Measurements from ENCODE around the gene MIS12. TPM values are rescaled to one million over a fixed set of nuclear protein-coding genes. Genes with fewer than 3 reads are reported as not detected.
A peak's percentile ranks its signal among the peaks of the same experiment; 100 is the strongest.

Gene MIS12
- total RNA-seq, 2 donors from 2014 or later: 6.6 to 11.4 TPM

GRCh38 chr17:5468075-5468473, 18.3 kb upstream of the MIS12 start:
- H3K27ac ChIP-seq: peak overlapping the region; percentile 57 to 74
- no peaks in the 10 kb centered on the region for H3K27me3 ChIP-seq
- H3K36me3 ChIP-seq: peaks cover 15% of the 10 kb centered on the region
- H3K4me3 ChIP-seq: peak overlapping the region; percentile 83 to 88
- peaks cover 0 to 20% of the 10 kb centered on the region in 2 donors for H3K4me1 ChIP-seq
- TF ChIP-seq CTCF (IDR thresholded peaks at IDR 0.05): no peak
- H3K9me3 ChIP-seq: no peaks in the 10 kb centered on the region
- DNase-seq (ENCODE audit: low spot score): no peak

- no peak overlapping the region for H3K27ac ChIP-seq
- no peak for DNase-seq (ENCODE audit: low spot score)
- H3K27me3 ChIP-seq: no peaks in the 10 kb centered on the region
- TF ChIP-seq CTCF (IDR thresholded peaks at IDR 0.05): no peak
- no peak overlapping the region for H3K4me3 ChIP-seq
- peaks cover 55% of the 10 kb centered on the region for H3K36me3 ChIP-seq
- H3K9me3 ChIP-seq: no peaks in the 10 kb centered on the region
- H3K4me1 ChIP-seq: peaks cover 0 to 12% of the 10 kb centered on the region in 2 donors
Measured at GRCh38 chr17:5472511-5472910, 13.9 kb upstream of the MIS12 start.

GRCh38 chr17:5473906-5474305, 12.5 kb upstream of the MIS12 start:
- Histone ChIP-seq H3K27ac (no peak overlapping the region), H3K9me3 (no peaks in the 10 kb centered on the region), H3K36me3 (peaks cover 69% of the 10 kb centered on the region), H3K27me3 (no peaks in the 10 kb centered on the region), H3K4me3 (no peak overlapping the region), H3K4me1 (peaks cover 0 to 5% of the 10 kb centered on the region in 2 donors)
- TF ChIP-seq CTCF (IDR thresholded peaks at IDR 0.05): no peak
- no peak for DNase-seq (ENCODE audit: low spot score)

- DNase-seq (ENCODE audit: low spot score): no peak
- H3K27ac ChIP-seq: no peak overlapping the region
- no peaks in the 10 kb centered on the region for H3K9me3 ChIP-seq
- no peaks in the 10 kb centered on the region for H3K27me3 ChIP-seq
- peaks cover 83% of the 10 kb centered on the region for H3K36me3 ChIP-seq
- no peak overlapping the region for H3K4me3 ChIP-seq
- TF ChIP-seq CTCF (IDR thresholded peaks at IDR 0.05): no peak
- no peaks in the 10 kb centered on the region for H3K4me1 ChIP-seq
Measured at GRCh38 chr17:5478992-5479391, 7.4 kb upstream of the MIS12 start.

GRCh38 chr17:5480962-5481361, 5.4 kb upstream of the MIS12 start:
- no peak for TF ChIP-seq CTCF (IDR thresholded peaks at IDR 0.05)
- no peak for DNase-seq (ENCODE audit: low spot score)
- H3K36me3 ChIP-seq: peaks cover 68% of the 10 kb centered on the region
- peaks cover 0 to 15% of the 10 kb centered on the region in 2 donors for H3K4me1 ChIP-seq
- H3K27me3 ChIP-seq: no peaks in the 10 kb centered on the region
- no peak overlapping the region for H3K27ac ChIP-seq
- no peak overlapping the region for H3K4me3 ChIP-seq
- no peaks in the 10 kb centered on the region for H3K9me3 ChIP-seq

- Histone ChIP-seq H3K4me1 (peaks cover 0 to 15% of the 10 kb centered on the region in 2 donors), H3K27ac (no peak overlapping the region), H3K27me3 (no peaks in the 10 kb centered on the region), H3K4me3 (no peak overlapping the region), H3K9me3 (no peaks in the 10 kb centered on the region), H3K36me3 (peaks cover 65% of the 10 kb centered on the region)
- TF ChIP-seq CTCF (IDR thresholded peaks at IDR 0.05): no peak
- DNase-seq (ENCODE audit: low spot score): no peak
Measured at GRCh38 chr17:5481451-5481850, 4.9 kb upstream of the MIS12 start.

All from right atrium auricular region (tissue), 2 donors.